ENCODE results near the gene DOK3. TPM values are rescaled to one million over a fixed set of nuclear protein-coding genes. Genes with fewer than 3 reads are reported as not detected.

The DOK3 gene
- total and polyA plus RNA-seq, 2 donors (not counting 1 experiment from before 2014, with no cell fraction given), result 103 to 115 TPM

DNA sequence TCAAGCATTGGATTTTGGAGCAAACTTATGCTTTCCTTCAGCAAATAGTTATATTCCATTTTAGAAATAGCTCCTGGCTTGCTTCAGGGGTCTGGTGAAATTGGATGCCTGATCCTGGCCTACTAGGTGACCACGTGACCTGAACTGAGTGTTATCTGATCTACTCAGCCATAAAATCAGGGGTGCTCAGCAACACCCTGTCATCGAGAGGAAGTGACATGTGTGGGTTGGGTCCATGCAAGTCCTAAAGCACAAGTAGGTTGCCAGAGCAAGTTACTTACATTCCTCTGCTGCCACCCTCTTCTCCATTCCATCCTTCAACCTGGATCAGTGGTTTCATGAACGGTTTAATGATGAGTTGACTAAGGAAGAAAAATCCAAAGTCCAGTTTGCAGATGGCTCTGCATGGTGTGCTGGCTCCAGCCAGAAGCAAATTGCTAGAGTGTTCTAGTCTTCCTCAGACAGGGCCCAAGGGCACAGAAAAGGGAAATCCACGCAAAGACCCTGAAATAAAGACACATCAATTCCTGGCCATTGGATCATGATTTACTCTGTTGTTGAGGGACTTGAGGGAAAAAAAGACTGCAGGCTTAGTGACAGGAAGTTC is 47.5 kb upstream of the DOK3 start:
- Histone ChIP-seq H3K27ac (ENCODE audit: low read length in 2 of 2) (no peak overlapping the region), H3K9ac (ENCODE audit: low read length) (no peak overlapping the region), H3K4me3 (ENCODE audit: control extremely low read depth in 1 of 5, extremely low read depth in 1 of 5, insufficient read depth in 1 of 5, low read depth in 2 of 5, low read length in 4 of 5) (no peak overlapping the region), H3K9me3 (ENCODE audit: control extremely low read depth in 1 of 3, control insufficient read depth in 2 of 3, insufficient read depth in 1 of 3, low read length in 2 of 3) (peaks cover 0 to 4% (median 0%) of the 10 kb centered on the region in 3 donors), H3K4me2 (replicated peaks; ENCODE audit: low read depth, low read length, poor library complexity, severe bottlenecking) (no peak overlapping the region), H3K79me2 (ENCODE audit: control insufficient read depth, insufficient read depth, low read length) (peaks cover 33% of the 10 kb centered on the region), H4K20me1 (ENCODE audit: control insufficient read depth, insufficient read depth, low read length, poor library complexity, severe bottlenecking) (peaks cover 16% of the 10 kb centered on the region), H3K4me1 (ENCODE audit: control insufficient read depth in 2 of 2, insufficient read depth in 2 of 2, low read length in 2 of 2) (peaks cover 14 to 18% of the 10 kb centered on the region in 2 donors), H3K27me3 (replicated peaks in 1 of 4; ENCODE audit: control extremely low read depth in 1 of 4, control insufficient read depth in 3 of 4, insufficient read depth in 4 of 4, low read length in 3 of 4) (no peaks in the 10 kb centered on the region), H2AFZ (ENCODE audit: insufficient read depth, low read depth, low read length, poor library complexity, severe bottlenecking) (no peak overlapping the region), H3K36me3 (replicated peaks in 1 of 2; ENCODE audit: control extremely low read depth in 1 of 2, control insufficient read depth in 1 of 2, extremely low read depth in 1 of 2, insufficient read depth in 2 of 2, low read length in 1 of 2) (peaks cover 0 to 9% of the 10 kb centered on the region in 2 experiments)
- Mint-ChIP-seq H3K4me3 (no peak overlapping the region), H3K4me1 (peaks cover 22% of the 10 kb centered on the region), H3K9me3 (ENCODE audit: insufficient read depth) (no peaks in the 10 kb centered on the region), H3K27me3 (no peaks in the 10 kb centered on the region), H3K27ac (no peak overlapping the region)
- WGBS (ENCODE audit: insufficient coverage), result 38% methylated on average over 1 of the region's 4 CpGs
- ATAC-seq (ENCODE audit: low read depth) (no peak), DNase-seq (no peak)
- POLR2A ChIA-PET, result no interaction called here
- intact Hi-C loops (cut with micrococcal nuclease), result no loop called here
- no peak for TF ChIP-seq EZH2 (IDR thresholded peaks at IDR 0.05; ENCODE audit: borderline replicate concordance, insufficient read depth, low read depth, low read length, poor library complexity, severe bottlenecking)
- TF ChIP-seq, protein P1, sequence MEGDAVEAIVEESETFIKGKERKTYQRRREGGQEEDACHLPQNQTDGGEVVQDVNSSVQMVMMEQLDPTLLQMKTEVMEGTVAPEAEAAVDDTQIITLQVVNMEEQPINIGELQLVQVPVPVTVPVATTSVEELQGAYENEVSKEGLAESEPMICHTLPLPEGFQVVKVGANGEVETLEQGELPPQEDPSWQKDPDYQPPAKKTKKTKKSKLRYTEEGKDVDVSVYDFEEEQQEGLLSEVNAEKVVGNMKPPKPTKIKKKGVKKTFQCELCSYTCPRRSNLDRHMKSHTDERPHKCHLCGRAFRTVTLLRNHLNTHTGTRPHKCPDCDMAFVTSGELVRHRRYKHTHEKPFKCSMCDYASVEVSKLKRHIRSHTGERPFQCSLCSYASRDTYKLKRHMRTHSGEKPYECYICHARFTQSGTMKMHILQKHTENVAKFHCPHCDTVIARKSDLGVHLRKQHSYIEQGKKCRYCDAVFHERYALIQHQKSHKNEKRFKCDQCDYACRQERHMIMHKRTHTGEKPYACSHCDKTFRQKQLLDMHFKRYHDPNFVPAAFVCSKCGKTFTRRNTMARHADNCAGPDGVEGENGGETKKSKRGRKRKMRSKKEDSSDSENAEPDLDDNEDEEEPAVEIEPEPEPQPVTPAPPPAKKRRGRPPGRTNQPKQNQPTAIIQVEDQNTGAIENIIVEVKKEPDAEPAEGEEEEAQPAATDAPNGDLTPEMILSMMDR (IDR thresholded peaks at IDR 0.05), result no peak
- CTCF ChIA-PET, result interaction anchor here (1.4 kb wide), 1 partner anchor 9 kb away, joined by 4 read pairs; no protein-coding TSS in a partner anchor

DNA sequence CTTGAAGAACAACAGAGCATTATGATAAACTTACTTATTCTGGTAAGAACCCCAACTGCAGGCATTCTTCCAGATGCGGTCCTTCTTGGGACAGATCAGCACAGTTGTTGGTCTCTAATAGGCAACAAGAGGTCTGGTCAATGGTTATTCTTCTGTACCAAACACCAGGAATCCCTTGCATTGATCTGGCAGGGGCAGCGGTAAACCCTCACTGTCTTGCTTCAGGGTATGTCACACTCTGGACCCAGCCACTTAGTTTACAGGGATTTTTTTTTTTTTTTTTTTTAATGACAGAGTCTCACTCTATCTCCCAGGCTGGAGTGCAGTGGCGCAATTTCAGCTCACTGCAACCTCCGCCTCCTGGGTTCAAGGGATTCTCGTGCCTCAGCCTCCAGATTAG is 46.0 kb upstream of the DOK3 start:
- H3K4me3 Mint-ChIP-seq, result no peak overlapping the region
- no peak overlapping the region for H3K4me3 ChIP-seq (ENCODE audit: control extremely low read depth in 1 of 5, extremely low read depth in 1 of 5, insufficient read depth in 1 of 5, low read depth in 2 of 5, low read length in 4 of 5)
- no peak overlapping the region for H3K9ac ChIP-seq (ENCODE audit: low read length)
- peaks cover 20% of the 10 kb centered on the region for H4K20me1 ChIP-seq (ENCODE audit: control insufficient read depth, insufficient read depth, low read length, poor library complexity, severe bottlenecking)
- H3K27ac Mint-ChIP-seq, result no peak overlapping the region
- H3K27me3 ChIP-seq (replicated peaks in 1 of 4; ENCODE audit: control extremely low read depth in 1 of 4, control insufficient read depth in 3 of 4, insufficient read depth in 4 of 4, low read length in 3 of 4), result no peaks in the 10 kb centered on the region
- H3K36me3 ChIP-seq (replicated peaks in 1 of 2; ENCODE audit: control extremely low read depth in 1 of 2, control insufficient read depth in 1 of 2, extremely low read depth in 1 of 2, insufficient read depth in 2 of 2, low read length in 1 of 2), result peaks cover 2 to 11% of the 10 kb centered on the region in 2 experiments
- TF ChIP-seq EZH2 (IDR thresholded peaks at IDR 0.05; ENCODE audit: borderline replicate concordance, insufficient read depth, low read depth, low read length, poor library complexity, severe bottlenecking), result no peak
- TF ChIP-seq, protein P1 (IDR thresholded peaks at IDR 0.05), result no peak
- H3K4me2 ChIP-seq (replicated peaks; ENCODE audit: low read depth, low read length, poor library complexity, severe bottlenecking), result no peak overlapping the region
- peaks cover 46% of the 10 kb centered on the region for H3K79me2 ChIP-seq (ENCODE audit: control insufficient read depth, insufficient read depth, low read length)
- H2AFZ ChIP-seq (ENCODE audit: insufficient read depth, low read depth, low read length, poor library complexity, severe bottlenecking), result peak overlapping the region; percentile 24
- no peaks in the 10 kb centered on the region for H3K9me3 Mint-ChIP-seq (ENCODE audit: insufficient read depth)
- H3K9me3 ChIP-seq (ENCODE audit: control extremely low read depth in 1 of 3, control insufficient read depth in 2 of 3, insufficient read depth in 1 of 3, low read length in 2 of 3), result no peaks in the 10 kb centered on the region
- peaks cover 25% of the 10 kb centered on the region for H3K4me1 Mint-ChIP-seq
- no peaks in the 10 kb centered on the region for H3K27me3 Mint-ChIP-seq
- ChIA-PET CTCF (interaction anchor here (1.4 kb wide), 1 partner anchor 7 kb away, joined by 4 read pairs; no protein-coding TSS in a partner anchor), POLR2A (interaction anchor here (0.7 kb wide), 1 partner anchor 1193 kb away, joined by 4 read pairs; no protein-coding TSS in a partner anchor)
- 100% methylated on average over 3 of the region's 5 CpGs for WGBS (ENCODE audit: insufficient coverage)
- intact Hi-C loops (cut with micrococcal nuclease), result loop anchor here (2.0 kb wide), 1 partner anchor 45 kb away; the partner anchor contains the start of gene B4GALT7
- no peak for DNase-seq
- peaks cover 14 to 18% of the 10 kb centered on the region in 2 donors for H3K4me1 ChIP-seq (ENCODE audit: control insufficient read depth in 2 of 2, insufficient read depth in 2 of 2, low read length in 2 of 2)
- ATAC-seq (ENCODE audit: low read depth), result no peak
- no peak overlapping the region for H3K27ac ChIP-seq (ENCODE audit: low read length in 2 of 2)
